DND-41 (cell line): ENCODE data around the gene ACP3.

Source experiments
- ATAC-seq: fragments of 200-7000 bp; cut with Tn5 transposase; 3 replicates; pipeline ENCODE4 v1.9.1; 2021; ENCODE audit warnings: low read depth; ENCODE audit not compliant: insufficient read depth
- DNase-seq: peaks from one replicate; pipeline ENCODE4 v3.0.0-alpha.2; 2020
- H2AFZ ChIP-seq: 2 replicates; pipeline ENCODE4 v1.6.0; 2012; ENCODE audit warnings: low read depth, low read length
- H3K27ac ChIP-seq: 2 replicates; pipeline ENCODE4 v1.5.1; 2012; ENCODE audit warnings: low read length, inconsistent platforms
- H3K27me3 ChIP-seq: fragments of 200-600 bp; sonication (generic); 2 replicates; pipeline ENCODE4 v1.6.0; 2012; ENCODE audit warnings: low read length, mild to moderate bottlenecking, inconsistent platforms; ENCODE audit not compliant: insufficient read depth, poor library complexity
- H3K36me3 ChIP-seq: 2 replicates; pipeline ENCODE4 v1.5.1; 2012; ENCODE audit warnings: low read length, inconsistent platforms; ENCODE audit not compliant: insufficient read depth
- H3K4me1 ChIP-seq: 2 replicates; pipeline ENCODE4 v1.5.1; 2012; ENCODE audit warnings: mild to moderate bottlenecking, low read length; ENCODE audit not compliant: insufficient read depth
- H3K4me2 ChIP-seq: 2 replicates; pipeline ENCODE4 v1.6.0; 2012; ENCODE audit warnings: mild to moderate bottlenecking, moderate library complexity, low read length, inconsistent platforms; ENCODE audit not compliant: insufficient read depth
- H3K4me3 ChIP-seq, 2 experiments: fragments of 200-600 bp in 1 of 2; shearing (Covaris generic) in 1 of 2; 2 replicates each; pipeline ENCODE4 v1.5.1; 2012 to 2016; ENCODE audit warnings: inconsistent platforms in 2 of 2, low read length in 2 of 2, mild to moderate bottlenecking in 2 of 2, low read depth in 1 of 2, moderate library complexity in 1 of 2
- H3K79me2 ChIP-seq: 2 replicates; pipeline ENCODE4 v1.6.0; 2012; ENCODE audit warnings: low read length, inconsistent platforms; ENCODE audit not compliant: insufficient read depth
- H3K9ac ChIP-seq: 2 replicates; pipeline ENCODE4 v1.6.0; 2012; ENCODE audit warnings: low read depth, mild to moderate bottlenecking, inconsistent platforms, low read length, moderate library complexity
- H3K9me3 ChIP-seq: 2 replicates; pipeline ENCODE4 v1.5.1; 2012; ENCODE audit warnings: low read length, moderate library complexity, mild to moderate bottlenecking, inconsistent platforms; ENCODE audit not compliant: insufficient read depth, severe bottlenecking
- H4K20me1 ChIP-seq: 2 replicates; pipeline ENCODE4 v1.6.0; 2012; ENCODE audit warnings: low read length; ENCODE audit not compliant: insufficient read depth
- EZH2 ChIP-seq: IDR thresholded peaks from 3 replicates; pipeline ENCODE4 v1.6.1; 2012; ENCODE audit warnings: borderline replicate concordance, low read depth, mild to moderate bottlenecking, moderate library complexity, low read length, inconsistent platforms; ENCODE audit not compliant: severe bottlenecking
- TF ChIP-seq, protein P1 (sequence below): IDR thresholded peaks from 2 replicates; pipeline ENCODE4 v1.5.1; 2012; ENCODE audit warnings: borderline replicate concordance, low read length, moderate library complexity, mild to moderate bottlenecking; ENCODE audit not compliant: poor library complexity, severe bottlenecking; ENCODE audit errors: extremely low read depth

The ACP3 gene, protein sequence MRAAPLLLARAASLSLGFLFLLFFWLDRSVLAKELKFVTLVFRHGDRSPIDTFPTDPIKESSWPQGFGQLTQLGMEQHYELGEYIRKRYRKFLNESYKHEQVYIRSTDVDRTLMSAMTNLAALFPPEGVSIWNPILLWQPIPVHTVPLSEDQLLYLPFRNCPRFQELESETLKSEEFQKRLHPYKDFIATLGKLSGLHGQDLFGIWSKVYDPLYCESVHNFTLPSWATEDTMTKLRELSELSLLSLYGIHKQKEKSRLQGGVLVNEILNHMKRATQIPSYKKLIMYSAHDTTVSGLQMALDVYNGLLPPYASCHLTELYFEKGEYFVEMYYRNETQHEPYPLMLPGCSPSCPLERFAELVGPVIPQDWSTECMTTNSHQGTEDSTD

DNA sequence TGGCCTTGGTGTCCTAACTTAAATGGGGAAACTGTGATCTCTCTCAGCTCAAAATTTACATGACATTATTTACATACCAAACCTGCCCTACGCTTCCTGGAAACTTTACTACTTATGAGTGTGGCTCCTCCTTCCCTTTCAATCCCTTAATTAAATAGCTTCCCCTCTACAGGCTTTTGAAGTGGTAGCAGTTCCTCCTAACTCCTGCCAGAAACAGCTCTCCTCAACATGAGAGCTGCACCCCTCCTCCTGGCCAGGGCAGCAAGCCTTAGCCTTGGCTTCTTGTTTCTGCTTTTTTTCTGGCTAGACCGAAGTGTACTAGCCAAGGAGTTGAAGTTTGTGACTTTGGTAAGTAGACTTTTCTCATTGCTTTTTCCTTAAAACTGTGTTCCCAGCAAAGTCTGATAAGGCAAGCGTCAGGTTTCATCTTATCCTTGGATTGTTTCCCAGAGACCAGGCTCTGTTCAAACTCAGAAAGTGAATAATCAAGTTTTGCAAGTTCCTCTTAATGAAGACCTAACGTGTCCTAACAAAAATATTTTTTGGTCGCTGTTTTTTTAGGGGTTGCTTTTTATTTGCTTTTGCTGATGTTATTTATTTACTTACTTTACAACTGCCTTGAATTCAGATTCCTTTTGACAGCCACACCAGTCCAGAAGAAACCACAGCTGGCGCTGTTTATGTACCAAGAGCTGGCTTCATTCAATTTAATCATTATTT is at the start of gene ACP3:
Gene ACP3, plus strand, starts transcription at position 179 of the 720 bp plus-strand sequence. Its CDS starts 50 bp downstream, at position 229.
- Histone ChIP-seq H3K4me3 (no peak within 1 kb of the TSS), H3K4me2 (no peak within 1 kb of the TSS)

DNA sequence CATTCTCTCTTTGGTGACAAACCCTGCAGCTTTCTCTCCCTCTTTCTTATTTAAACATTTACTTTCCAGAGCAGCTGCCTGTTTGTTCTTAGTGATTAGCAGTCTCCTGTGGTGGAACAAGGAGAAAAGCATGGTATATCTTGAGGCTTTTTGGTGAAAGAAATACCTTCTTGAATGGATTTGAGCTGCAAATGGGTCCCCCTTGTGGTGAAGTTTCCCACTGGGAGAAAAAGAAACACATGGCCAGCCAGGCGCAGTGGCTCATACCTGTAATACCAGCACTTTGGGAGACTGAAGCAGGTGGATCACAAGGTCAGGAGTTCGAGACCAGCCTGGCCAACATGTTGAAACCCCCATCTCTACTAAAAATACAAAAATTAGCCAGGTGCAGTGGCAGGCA is 48.3 kb upstream of the ACP3 start:
- H3K27ac ChIP-seq, result no peak overlapping the region
- H3K4me3 ChIP-seq, result no peak overlapping the region
- DNase-seq, result peak; percentile 8
- no peak overlapping the region for H2AFZ ChIP-seq
- no peaks in the 10 kb centered on the region for H3K79me2 ChIP-seq
- peaks cover 8% of the 10 kb centered on the region for H3K27me3 ChIP-seq
- H3K36me3 ChIP-seq, result no peaks in the 10 kb centered on the region
- TF ChIP-seq, protein P1, sequence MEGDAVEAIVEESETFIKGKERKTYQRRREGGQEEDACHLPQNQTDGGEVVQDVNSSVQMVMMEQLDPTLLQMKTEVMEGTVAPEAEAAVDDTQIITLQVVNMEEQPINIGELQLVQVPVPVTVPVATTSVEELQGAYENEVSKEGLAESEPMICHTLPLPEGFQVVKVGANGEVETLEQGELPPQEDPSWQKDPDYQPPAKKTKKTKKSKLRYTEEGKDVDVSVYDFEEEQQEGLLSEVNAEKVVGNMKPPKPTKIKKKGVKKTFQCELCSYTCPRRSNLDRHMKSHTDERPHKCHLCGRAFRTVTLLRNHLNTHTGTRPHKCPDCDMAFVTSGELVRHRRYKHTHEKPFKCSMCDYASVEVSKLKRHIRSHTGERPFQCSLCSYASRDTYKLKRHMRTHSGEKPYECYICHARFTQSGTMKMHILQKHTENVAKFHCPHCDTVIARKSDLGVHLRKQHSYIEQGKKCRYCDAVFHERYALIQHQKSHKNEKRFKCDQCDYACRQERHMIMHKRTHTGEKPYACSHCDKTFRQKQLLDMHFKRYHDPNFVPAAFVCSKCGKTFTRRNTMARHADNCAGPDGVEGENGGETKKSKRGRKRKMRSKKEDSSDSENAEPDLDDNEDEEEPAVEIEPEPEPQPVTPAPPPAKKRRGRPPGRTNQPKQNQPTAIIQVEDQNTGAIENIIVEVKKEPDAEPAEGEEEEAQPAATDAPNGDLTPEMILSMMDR, result peak; percentile 45
- TF ChIP-seq EZH2, result no peak
- no peaks in the 10 kb centered on the region for H4K20me1 ChIP-seq
- no peaks in the 10 kb centered on the region for H3K4me1 ChIP-seq
- H3K4me2 ChIP-seq, result no peak overlapping the region
- ATAC-seq, result no peak
- no peaks in the 10 kb centered on the region for H3K9me3 ChIP-seq
- H3K9ac ChIP-seq, result no peak overlapping the region

More for the DNA sequence above, at the start of gene ACP3:
- H3K27ac ChIP-seq, result no peak within 1 kb of the TSS
- H2AFZ ChIP-seq, result no peak within 1 kb of the TSS
- TF ChIP-seq, protein P1, result no peak
- TF ChIP-seq EZH2, result no peak
- H3K27me3 ChIP-seq, result peaks cover 4% of the 10 kb centered on the region
- DNase-seq (peak; percentile 8), ATAC-seq (peak; percentile 71)
- H4K20me1 ChIP-seq, result no peaks in the 10 kb centered on the region
- no peaks in the 10 kb centered on the region for H3K9me3 ChIP-seq
- no peaks in the 10 kb centered on the region for H3K79me2 ChIP-seq
- no peaks in the 10 kb centered on the region for H3K36me3 ChIP-seq
- H3K9ac ChIP-seq, result no peak within 1 kb of the TSS
- no peaks in the 10 kb centered on the region for H3K4me1 ChIP-seq

DNA sequence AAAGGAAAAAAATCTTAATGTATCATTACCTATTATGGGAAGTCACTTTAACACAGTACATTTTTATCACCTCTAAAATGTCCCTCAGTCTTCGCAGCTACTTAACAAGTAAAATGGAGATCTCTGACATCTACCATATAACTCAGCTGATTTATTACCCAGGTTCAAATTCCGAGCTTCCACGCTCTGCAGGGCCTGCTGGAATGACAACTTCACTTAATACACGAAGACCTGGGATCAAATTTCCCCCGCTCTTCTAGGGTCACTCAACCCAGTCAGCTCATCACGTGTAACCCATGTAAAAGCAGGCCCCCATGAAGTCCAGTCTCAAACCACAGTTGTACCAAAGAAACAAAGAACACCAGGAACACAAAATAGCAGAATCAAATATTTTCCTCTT is 44.2 kb upstream of the ACP3 start:
- Histone ChIP-seq H2AFZ (no peak overlapping the region), H4K20me1 (no peaks in the 10 kb centered on the region)
- TF ChIP-seq EZH2, result no peak
- TF ChIP-seq, protein P1, result no peak

More for the DNA sequence above, 44.2 kb upstream of the ACP3 start:
- no peak for ATAC-seq
- Histone ChIP-seq H3K79me2 (no peaks in the 10 kb centered on the region), H3K27ac (no peak overlapping the region), H3K27me3 (no peaks in the 10 kb centered on the region), H3K9me3 (no peaks in the 10 kb centered on the region), H3K4me2 (no peak overlapping the region), H3K4me1 (no peaks in the 10 kb centered on the region), H3K36me3 (no peaks in the 10 kb centered on the region), H3K9ac (no peak overlapping the region), H3K4me3 (no peak overlapping the region)
- DNase-seq, result no peak
